K562 (cell line): ENCODE measurements around the gene OXNAD1. TPM values are rescaled to one million over a fixed set of nuclear protein-coding genes. Genes with fewer than 3 reads are reported as not detected.

Source experiments
- CBX8 ChIP-seq: fragments of 200-600 bp; sonication (generic); IDR thresholded peaks from 2 replicates; pipeline ENCODE4 v1.6.1; 2012; ENCODE audit warnings: borderline replicate concordance, mixed run types, low read depth, mild to moderate bottlenecking, moderate library complexity, mixed read lengths, low read length, control low read depth, inconsistent platforms; ENCODE audit not compliant: poor library complexity, severe bottlenecking; ENCODE audit errors: extremely low read depth
- COPS2 ChIP-seq: fragments of 450-650 bp; conservative IDR thresholded peaks from 2 replicates; pipeline ENCODE4 v1.6.1; 2016; ENCODE audit warnings: mild to moderate bottlenecking, moderate library complexity
- CREM ChIP-seq: IDR thresholded peaks from 2 replicates; pipeline ENCODE4 v1.6.1; 2014; ENCODE audit warnings: antibody characterized with exemption, low read depth
- CTCF ChIP-seq, 3 experiments: IDR thresholded peaks in 2 of 3; conservative IDR thresholded peaks in 1 of 3; 2 replicates each; pipeline ENCODE4 v1.5.1; 2011 to 2012; ENCODE audit warnings: low read length in 3 of 3, mild to moderate bottlenecking in 3 of 3, control low read depth in 2 of 3, improper control_type of control experiment in 1 of 3, inconsistent platforms in 1 of 3, low read depth in 1 of 3, mixed read lengths in 1 of 3, moderate library complexity in 1 of 3; ENCODE audit not compliant: insufficient read depth in 2 of 3
- CXXC5 ChIP-seq: fragments of 250-450 bp; sonication (Bioruptor Pico); IDR thresholded peaks from 2 replicates; pipeline ENCODE4 v1.8.0; 2022; ENCODE audit warnings: inconsistent platforms, mild to moderate bottlenecking, moderate library complexity
- EP400 ChIP-seq: fragments of 450-650 bp; IDR thresholded peaks from 2 replicates; pipeline ENCODE4 v1.6.1; 2017; ENCODE audit warnings: antibody characterized with exemption, mild to moderate bottlenecking, moderate library complexity
- HDAC3 ChIP-seq: fragments of 450-650 bp; IDR thresholded peaks from 2 replicates; pipeline ENCODE4 v1.6.1; 2018; ENCODE audit warnings: borderline replicate concordance, mild to moderate bottlenecking, moderate library complexity; ENCODE audit not compliant: partially characterized antibody
- MAZ ChIP-seq, 2 experiments: fragments of 450-650 bp in 1 of 2; sonication (generic) in 1 of 2; formaldehyde crosslinking; IDR thresholded peaks in 1 of 2; conservative IDR thresholded peaks in 1 of 2; 2 replicates each; pipeline versions ENCODE4 v1.4.0 to v1.5.0; 2020; ENCODE audit warnings: mild to moderate bottlenecking in 1 of 2, missing genetic modification reagents in 1 of 2
- TCF3 ChIP-seq: sonication (generic); formaldehyde crosslinking; IDR thresholded peaks from 2 replicates; pipeline ENCODE4 v1.4.0; 2020; ENCODE audit warnings: mild to moderate bottlenecking, missing genetic modification reagents
- polyA plus RNA-seq, 8 experiments: library from polyadenylated mRNA; depleted of rRNA in 4 of 8; stranded (reverse) in 5 of 8; unstranded in 3 of 8; fragments of >200 nt; fragmentation: Nextera tagmentation in 2 of 8; fragmentation: Illumina TruSeq in 1 of 8; extraction: Ambion mirVana in 2 of 8; extraction: Trizol in 1 of 8; gene quantifications; 2 replicates each; pipeline versions ENCODE4 v1.2.1 to v1.2.3, GENCODE V29; 2011 to 2014; ENCODE audit warnings: inconsistent platforms in 1 of 8, missing spikeins in 1 of 8
- total RNA-seq, 7 experiments: library from RNA; depleted of rRNA in 6 of 7; stranded (reverse); fragments of >200 nt in 6 of 7; fragmentation: Illumina TruSeq in 2 of 7; extraction: Trizol in 2 of 7; gene quantifications; 2 replicates each; pipeline versions ENCODE4 v1.2.1 to v1.2.3, GENCODE V29; 2011 to 2021; ENCODE audit warnings: low replicate concordance in 1 of 7
- TF ChIP-seq, protein P1 (sequence below): fragments of 250-450 bp; sonication (Bioruptor Pico); IDR thresholded peaks from 2 replicates; pipeline ENCODE4 v1.4.0; 2020
- TF ChIP-seq, protein P2 (sequence below): fragments of 250-450 bp; sonication (Bioruptor Pico); IDR thresholded peaks from 2 replicates; pipeline ENCODE4 v1.5.0; 2022; ENCODE audit warnings: mild to moderate bottlenecking

OXNAD1 gene
- total and polyA plus RNA-seq, 9 of the 15 experiments (the other 6 are each of a cell fraction or from before 2014, with no cell fraction given) = 12.8 to 44.4 (median 41.1) TPM

- TF ChIP-seq CTCF (IDR thresholded peaks at IDR 0.05 in 2 of 3, conservative IDR thresholded peaks at IDR 0.05 in 1 of 3; ENCODE audit: insufficient read depth in 2 of 3, low read depth in 1 of 3, low read length in 3 of 3) = no peak
- TF ChIP-seq COPS2 = no peak
- TF ChIP-seq EP400 = no peak
- no peak for TF ChIP-seq CREM
- no peak for TF ChIP-seq CBX8
- TF ChIP-seq, protein P1, sequence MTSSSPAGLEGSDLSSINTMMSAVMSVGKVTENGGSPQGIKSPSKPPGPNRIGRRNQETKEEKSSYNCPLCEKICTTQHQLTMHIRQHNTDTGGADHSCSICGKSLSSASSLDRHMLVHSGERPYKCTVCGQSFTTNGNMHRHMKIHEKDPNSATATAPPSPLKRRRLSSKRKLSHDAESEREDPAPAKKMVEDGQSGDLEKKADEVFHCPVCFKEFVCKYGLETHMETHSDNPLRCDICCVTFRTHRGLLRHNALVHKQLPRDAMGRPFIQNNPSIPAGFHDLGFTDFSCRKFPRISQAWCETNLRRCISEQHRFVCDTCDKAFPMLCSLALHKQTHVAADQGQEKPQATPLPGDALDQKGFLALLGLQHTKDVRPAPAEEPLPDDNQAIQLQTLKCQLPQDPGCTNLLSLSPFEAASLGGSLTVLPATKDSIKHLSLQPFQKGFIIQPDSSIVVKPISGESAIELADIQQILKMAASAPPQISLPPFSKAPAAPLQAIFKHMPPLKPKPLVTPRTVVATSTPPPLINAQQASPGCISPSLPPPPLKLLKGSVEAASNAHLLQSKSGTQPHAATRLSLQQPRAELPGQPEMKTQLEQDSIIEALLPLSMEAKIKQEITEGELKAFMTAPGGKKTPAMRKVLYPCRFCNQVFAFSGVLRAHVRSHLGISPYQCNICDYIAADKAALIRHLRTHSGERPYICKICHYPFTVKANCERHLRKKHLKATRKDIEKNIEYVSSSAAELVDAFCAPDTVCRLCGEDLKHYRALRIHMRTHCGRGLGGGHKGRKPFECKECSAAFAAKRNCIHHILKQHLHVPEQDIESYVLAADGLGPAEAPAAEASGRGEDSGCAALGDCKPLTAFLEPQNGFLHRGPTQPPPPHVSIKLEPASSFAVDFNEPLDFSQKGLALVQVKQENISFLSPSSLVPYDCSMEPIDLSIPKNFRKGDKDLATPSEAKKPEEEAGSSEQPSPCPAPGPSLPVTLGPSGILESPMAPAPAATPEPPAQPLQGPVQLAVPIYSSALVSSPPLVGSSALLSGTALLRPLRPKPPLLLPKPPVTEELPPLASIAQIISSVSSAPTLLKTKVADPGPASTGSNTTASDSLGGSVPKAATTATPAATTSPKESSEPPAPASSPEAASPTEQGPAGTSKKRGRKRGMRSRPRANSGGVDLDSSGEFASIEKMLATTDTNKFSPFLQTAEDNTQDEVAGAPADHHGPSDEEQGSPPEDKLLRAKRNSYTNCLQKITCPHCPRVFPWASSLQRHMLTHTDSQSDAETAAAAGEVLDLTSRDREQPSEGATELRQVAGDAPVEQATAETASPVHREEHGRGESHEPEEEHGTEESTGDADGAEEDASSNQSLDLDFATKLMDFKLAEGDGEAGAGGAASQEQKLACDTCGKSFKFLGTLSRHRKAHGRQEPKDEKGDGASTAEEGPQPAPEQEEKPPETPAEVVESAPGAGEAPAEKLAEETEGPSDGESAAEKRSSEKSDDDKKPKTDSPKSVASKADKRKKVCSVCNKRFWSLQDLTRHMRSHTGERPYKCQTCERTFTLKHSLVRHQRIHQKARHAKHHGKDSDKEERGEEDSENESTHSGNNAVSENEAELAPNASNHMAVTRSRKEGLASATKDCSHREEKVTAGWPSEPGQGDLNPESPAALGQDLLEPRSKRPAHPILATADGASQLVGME (CRISPR knock-in tag) = no peak
- no peak for TF ChIP-seq HDAC3
- no peak for TF ChIP-seq TCF3 (CRISPR knock-in tag)
- TF ChIP-seq CXXC5 (CRISPR knock-in tag) = no peak
- no peak for TF ChIP-seq MAZ (CRISPR knock-in tag; conservative IDR thresholded peaks at IDR 0.05 in 1 of 2, IDR thresholded peaks at IDR 0.05 in 1 of 2)
- TF ChIP-seq, protein P2, sequence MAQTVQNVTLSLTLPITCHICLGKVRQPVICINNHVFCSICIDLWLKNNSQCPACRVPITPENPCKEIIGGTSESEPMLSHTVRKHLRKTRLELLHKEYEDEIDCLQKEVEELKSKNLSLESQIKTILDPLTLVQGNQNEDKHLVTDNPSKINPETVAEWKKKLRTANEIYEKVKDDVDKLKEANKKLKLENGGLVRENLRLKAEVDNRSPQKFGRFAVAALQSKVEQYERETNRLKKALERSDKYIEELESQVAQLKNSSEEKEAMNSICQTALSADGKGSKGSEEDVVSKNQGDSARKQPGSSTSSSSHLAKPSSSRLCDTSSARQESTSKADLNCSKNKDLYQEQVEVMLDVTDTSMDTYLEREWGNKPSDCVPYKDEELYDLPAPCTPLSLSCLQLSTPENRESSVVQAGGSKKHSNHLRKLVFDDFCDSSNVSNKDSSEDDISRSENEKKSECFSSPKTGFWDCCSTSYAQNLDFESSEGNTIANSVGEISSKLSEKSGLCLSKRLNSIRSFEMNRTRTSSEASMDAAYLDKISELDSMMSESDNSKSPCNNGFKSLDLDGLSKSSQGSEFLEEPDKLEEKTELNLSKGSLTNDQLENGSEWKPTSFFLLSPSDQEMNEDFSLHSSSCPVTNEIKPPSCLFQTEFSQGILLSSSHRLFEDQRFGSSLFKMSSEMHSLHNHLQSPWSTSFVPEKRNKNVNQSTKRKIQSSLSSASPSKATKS (CRISPR knock-in tag) = no peak
Observed at GRCh38 chr3:16335772-16336645, 71.0 kb downstream of the OXNAD1 start (continued).
